ENCODE results near the gene RALGPS1. TPM values are rescaled to one million over a fixed set of nuclear protein-coding genes. Genes with fewer than 3 reads are reported as not detected.

The RALGPS1 gene
- total RNA-seq, 1 donor from 2014 or later = 21.1 TPM

- intact Hi-C loops (cut with micrococcal nuclease) = no loop called here
- ATAC-seq (no peak), DNase-seq (no peak)
Observed at GRCh38 chr9:127212453-127212852, 297.9 kb downstream of the RALGPS1 start.

GRCh38 chr9:127213859-127214258 is 299.3 kb downstream of the RALGPS1 start:
- ATAC-seq (no peak), DNase-seq (no peak)
- intact Hi-C loops (cut with micrococcal nuclease) = no loop called here

DNA sequence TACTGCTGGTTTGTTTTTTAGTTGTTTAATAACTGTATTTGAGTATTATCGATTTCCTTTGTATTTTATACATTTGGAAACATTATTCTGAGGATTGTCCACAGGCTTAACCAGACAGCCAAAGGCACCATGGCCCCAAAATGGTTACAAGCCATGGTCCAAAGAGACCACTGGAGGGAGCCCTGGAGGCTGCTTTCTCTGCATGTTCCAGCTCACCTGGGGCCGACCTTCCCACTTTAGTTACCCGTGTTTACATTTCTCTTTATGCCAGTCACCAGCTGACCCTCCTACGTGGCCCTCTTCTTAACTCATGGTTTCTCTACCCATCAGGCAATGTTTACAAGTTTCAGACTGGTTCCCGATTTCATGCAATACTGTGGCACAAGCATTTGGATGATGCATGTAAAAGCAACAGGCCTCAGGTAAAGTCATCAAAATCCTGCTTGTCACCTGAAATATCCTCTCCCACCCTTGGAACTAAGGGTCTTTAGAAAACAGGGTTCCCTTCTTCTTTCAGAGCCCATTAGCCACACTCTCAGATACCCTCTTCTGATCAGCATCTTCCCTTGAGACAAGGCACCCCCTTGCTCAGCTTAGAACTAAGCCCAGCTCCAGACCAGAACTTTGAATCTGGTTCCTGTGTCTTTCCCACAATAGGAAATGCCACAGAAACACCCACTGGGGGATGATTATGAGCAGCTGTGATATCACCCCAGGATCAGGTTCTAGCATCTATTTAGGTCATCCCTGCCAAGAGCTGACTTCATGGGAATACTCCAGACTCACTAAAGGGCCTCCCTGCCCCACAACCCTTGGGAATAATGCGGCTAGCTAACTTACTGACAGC is 300.1 kb downstream of the RALGPS1 start:
- DNase-seq = peak; percentile 60
- intact Hi-C loops (cut with micrococcal nuclease) = no loop called here
- ATAC-seq = peak; percentile 63

- intact Hi-C loops (cut with micrococcal nuclease) = no loop called here
- ATAC-seq (no peak), DNase-seq (no peak)
Observed at GRCh38 chr9:127215268-127216209, 301.0 kb downstream of the RALGPS1 start.

DNA sequence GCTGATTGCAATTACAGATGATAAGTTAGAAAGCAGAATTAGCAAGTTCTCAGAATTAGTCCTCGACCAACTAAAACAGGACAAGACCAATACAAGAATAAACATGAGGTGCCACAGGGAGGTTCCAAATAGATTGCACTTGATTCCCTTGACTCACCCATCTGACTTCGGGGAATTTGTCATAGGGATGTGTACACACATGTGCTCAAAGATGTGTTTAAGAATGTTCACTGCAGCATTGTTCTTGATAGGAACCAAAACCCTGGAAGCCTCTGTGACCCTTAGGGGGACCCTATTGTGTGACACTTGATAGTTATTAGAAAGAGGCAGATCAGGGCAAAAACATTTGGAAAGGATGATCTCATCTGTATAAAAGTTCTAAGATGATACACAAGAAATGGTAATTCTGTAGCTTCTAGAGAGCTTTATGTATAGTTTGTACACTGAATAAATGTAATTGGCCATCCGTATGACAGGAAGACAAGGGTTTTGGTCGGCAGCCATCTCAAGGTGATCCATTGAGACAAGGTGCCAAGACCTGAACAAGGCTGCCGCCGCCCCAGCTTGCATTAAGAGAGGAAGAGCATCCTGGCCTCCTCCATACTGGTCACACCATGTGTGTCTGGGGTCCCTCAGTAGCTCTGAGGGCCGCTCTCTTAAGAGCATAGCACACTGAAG is 301.8 kb downstream of the RALGPS1 start:
- no peak for ATAC-seq
- DNase-seq = no peak
- intact Hi-C loops (cut with micrococcal nuclease) = no loop called here

- intact Hi-C loops (cut with micrococcal nuclease) = no loop called here
- ATAC-seq (no peak), DNase-seq (no peak)
Observed at GRCh38 chr9:127216888-127217217, 302.3 kb downstream of the RALGPS1 start.

- intact Hi-C loops (cut with micrococcal nuclease) = no loop called here
- DNase-seq (no peak), ATAC-seq (no peak)
Observed at GRCh38 chr9:127218818-127219217, 304.2 kb downstream of the RALGPS1 start.

GRCh38 chr9:127219520-127219919 is 304.9 kb downstream of the RALGPS1 start:
- no peak for ATAC-seq
- DNase-seq = no peak
- intact Hi-C loops (cut with micrococcal nuclease) = no loop called here

DNA sequence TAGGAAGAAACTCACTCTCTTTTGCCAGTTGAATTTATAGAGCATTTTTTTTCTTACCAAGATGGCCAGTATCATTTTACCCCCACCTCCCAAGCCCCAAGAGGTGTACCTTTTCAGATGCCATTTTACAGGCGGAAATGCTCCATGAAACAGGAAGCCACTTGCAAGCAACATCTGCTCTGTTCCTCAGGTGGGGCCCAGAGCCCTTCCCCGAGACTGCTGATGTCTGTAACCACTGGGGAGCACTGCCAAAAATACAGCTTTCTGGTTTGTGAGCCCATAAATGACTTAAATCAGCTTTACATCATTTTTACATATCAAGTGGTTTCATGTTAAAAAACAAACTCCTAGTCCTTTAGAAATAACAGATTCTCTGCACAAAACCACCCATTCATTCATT is 307.1 kb downstream of the RALGPS1 start:
- ATAC-seq (no peak), DNase-seq (no peak)
- intact Hi-C loops (cut with micrococcal nuclease) = no loop called here

DNA sequence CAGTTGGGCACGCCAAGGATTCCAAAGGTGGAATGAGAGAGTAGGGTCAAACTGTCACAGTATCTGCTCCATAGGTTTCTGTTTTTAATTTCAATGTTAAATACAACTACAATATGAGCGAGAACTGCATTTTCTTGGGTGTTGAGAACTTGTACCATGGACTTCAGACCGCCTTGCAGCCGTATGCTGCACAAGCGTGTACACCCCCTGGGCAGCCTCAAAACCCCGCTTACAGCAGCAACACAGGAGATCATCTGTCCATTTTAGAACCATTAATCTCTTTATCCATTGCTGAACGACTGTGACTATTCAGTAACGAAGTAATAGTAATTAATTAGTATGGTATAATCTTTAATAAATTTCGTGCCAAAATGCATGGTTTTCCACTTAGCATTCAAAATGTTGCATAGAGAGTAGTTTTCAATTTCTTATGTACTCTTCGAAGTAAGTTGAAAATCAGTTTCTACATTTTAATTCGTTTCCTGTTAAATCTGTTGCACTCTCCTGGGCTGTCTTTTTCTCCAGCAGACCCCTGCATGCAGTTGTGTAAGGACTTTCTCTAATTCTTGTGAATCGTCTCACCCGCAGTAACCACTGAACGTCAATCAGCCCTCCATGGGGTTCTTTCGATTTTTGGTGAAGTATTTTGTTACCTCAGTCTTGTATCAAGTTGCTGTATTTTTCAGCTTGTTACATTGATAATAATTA is 308.0 kb downstream of the RALGPS1 start:
- DNase-seq (no peak), ATAC-seq (no peak)
- intact Hi-C loops (cut with micrococcal nuclease) = no loop called here

DNA sequence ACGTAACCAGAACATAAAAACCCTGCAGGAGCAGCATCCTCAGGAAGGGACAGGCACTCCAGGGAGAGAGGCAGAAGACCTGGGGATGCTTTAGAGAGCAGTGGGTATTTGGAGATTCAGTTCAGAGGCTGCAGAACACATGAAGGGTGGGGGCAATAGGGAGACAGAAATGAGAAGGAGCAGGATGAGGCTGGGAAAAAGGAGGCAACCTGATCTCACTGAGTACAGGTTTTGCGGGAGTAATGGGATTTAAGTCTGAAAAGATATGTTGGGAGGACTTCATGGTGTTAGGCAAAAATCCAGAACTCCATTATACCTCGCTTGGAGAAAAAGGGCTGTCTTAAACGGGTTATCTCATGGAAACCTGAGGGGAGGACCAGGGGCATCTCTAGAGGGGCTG is 308.7 kb downstream of the RALGPS1 start:
- ATAC-seq (no peak), DNase-seq (no peak)
- intact Hi-C loops (cut with micrococcal nuclease) = no loop called here

GRCh38 chr9:127223810-127224177 is 309.2 kb downstream of the RALGPS1 start:
- ATAC-seq (peak; percentile 1), DNase-seq (no peak)
- intact Hi-C loops (cut with micrococcal nuclease) = no loop called here

DNA sequence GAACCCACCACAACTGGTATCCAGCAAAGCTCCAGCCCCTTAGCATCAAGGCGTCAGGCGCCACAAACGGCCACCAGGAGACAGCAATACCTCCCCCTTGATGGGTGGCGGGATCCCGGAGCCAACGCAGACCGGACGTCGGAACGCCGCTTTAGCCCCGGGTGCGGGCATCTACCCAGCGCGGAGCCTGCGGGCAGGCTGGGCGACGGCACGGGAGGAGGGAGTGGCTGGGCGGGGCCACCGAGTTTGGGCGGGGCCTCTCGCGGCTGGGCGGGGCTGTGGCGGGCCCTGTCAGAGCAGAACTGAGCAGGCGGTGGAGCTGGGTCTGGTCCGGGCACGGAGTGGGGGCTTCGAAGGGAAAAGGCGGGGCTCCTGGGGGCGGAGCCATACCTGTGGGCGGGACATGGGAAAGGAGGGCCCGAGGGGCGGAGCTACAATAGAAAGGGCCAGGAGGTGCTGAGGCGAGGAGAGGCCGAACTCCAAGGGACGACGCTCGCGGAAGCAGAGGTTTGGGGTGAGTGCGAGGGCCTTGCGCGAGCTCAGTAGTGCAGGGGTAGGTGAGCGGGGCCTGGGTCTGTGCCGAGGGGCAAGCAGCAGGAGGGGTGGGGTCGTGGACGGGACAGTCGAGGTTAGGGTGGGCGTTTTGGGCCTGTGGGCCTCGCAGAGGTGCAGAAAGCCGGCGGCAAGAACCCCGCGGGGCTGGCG is 309.7 kb downstream of the RALGPS1 start:
- DNase-seq (peak; percentile 95), ATAC-seq (peak; percentile 87)
- intact Hi-C loops (cut with micrococcal nuclease) = no loop called here

DNA sequence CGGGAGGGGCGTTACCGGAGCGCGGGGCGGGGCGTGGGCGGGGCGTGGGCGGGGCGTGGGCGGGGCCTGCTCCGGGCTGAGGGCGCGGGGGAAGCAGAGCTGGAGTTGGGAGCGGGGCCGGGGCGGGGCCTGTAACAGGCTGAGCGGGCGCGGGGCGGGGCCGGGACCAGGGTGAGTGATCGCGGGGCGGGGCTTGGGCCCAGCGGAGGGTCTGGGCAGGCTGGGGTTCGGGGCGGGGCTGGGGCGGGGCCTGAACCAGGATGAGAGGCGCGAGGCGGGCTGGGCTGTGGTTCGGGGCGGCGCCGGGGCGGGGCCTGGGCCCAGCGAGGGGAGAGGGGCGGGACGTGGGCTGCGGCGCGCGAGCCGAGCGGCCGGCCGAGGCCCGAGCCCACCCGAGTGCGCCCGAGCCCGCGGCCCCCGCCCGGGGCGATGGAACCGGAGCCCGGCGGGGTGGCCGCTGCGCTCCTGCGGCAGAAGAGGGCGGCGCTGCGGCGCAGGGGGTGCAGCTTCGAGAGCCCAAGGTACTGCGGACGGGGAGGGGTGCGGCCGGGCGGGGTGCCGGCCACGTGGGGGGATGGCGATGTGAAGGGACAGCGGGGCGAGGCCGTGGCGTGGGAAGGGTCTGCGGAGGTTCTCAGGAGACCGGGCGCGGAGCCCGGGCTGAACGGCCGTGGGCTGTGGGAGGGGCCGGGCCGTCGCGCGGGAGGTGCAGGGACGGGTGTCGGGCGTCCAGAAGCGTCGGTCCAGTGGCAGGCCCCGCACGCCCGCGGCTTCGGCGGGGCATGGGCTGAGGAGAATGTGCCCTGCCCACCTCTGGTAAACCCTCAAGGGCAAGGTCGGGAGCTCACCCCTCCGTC is 310.5 kb downstream of the RALGPS1 start:
- ATAC-seq (peak; percentile 92), DNase-seq (peak; percentile 99)
- intact Hi-C loops (cut with micrococcal nuclease) = no loop called here

- ATAC-seq = no peak
- intact Hi-C loops (cut with micrococcal nuclease) = no loop called here
Observed at GRCh38 chr9:127225801-127226625, 311.4 kb downstream of the RALGPS1 start.

DNA sequence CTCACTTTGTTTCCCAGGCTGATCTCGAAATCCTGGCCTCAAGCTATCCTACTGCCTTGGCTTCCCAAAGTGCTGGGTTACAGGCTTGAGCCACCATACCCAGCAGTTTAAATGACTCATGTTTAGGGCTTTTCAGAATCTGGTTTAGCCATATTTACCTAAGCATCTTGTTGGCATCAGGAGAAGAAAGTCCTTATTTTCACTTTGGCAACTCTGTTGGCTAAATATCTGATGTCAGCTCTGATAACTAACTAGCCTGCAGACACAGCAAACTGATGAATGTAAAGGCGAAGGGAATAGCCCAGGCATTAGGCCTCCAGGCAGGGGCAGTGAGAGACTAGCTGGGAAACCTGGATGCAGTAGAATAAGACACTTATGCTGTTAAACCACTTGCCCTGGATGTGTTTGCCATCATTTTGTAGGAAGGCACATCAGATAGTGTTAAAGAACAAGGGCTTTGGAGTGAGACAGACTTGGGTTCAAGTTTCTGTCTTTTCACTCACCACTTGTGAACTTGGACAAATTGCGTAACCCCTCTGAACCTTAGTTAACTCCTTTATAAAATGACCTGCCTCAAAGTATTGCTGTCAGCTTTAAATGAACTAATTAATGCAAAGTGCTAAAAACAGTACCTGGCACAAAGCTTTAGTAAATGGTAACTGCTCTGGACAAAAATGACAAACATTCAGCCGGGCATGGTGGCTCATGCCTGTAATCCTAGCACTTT is 315.3 kb downstream of the RALGPS1 start:
- ATAC-seq = no peak
- no peak for DNase-seq
- intact Hi-C loops (cut with micrococcal nuclease) = no loop called here

More at GRCh38 chr9:127225801-127226625, 311.4 kb downstream of the RALGPS1 start:
- no peak for DNase-seq

Data from left ventricle myocardium superior (tissue), 1 donor.